GM19023 (cell line): Measurements from ENCODE around the gene DGLUCY.
"Not testable (repeated sequence)": the region's sequence is repeated elsewhere in the genome, so short reads cannot be mapped to it uniquely, and the experiment has no call there.

ENCODE experiments used
- ATAC-seq: cut with Tn5 transposase; IDR thresholded peaks from one replicate; pipeline ENCODE4 v1.9.1; 2021; ENCODE audit warnings: mild to moderate bottlenecking, moderate library complexity; ENCODE audit not compliant: unreplicated experiment

DGLUCY gene

DNA sequence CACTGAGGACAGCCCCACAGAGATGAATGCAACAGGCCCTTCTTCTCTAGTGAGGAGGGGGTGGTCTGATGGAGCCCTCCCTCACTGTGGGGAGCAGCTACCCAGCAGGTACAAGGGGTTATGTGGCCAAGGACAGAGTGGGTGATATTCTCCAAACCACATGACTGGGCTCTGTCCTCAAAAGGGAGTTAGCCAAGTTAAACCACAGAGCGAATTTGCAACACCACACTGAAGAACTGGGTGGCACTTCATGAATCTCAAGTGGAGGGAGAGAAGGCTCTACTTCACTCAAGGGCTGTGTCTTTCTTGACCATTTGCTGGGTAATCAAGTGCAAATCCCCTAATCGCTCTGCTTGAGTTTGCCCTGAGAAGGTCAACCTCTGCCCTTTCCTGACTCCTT is 118.2 kb downstream of the DGLUCY start:
- no peak for ATAC-seq

- ATAC-seq = no peak
Measured at GRCh38 chr14:91232603-91233002, 118.7 kb downstream of the DGLUCY start.

DNA sequence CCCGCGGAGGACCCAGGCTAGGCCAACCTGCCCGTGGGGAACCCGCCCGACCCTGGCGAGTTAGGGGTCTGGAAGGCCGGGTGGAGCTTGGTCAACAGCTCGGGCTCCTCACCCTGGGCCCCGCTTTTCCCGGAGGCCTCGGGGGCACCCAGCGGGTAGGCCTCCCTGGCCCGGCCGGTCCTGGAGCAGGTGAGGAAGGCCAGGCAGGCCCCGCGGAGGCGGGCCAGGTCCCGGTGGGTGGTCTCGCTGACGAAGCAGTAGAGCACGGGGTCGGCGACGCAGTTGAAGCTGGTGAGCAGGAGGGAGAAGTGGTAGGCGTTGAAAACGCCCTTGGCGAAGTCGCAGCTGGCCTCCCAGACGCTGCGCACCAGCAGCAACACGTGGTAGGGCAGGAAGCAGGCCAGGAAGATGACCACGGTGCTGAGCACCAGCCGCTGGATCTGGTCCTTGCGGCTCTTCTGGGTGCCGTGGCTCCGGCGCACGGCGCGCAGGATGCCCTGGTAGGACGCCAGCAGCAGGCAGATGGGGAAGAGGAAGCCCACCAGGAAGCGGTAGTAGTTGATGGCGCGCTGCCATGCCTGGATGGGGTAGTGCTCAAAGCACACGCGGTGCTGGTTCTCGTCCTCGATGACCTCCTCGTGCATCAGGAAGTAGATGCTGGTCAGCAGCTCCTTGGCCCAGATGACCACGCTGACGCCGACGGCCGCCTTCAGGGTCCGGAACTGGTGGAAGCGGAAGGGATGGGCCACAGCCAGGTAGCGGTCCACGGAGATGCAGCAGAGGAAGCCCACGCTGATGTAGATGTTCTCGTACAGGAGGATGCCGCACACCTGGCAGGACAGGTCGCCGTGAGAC is 120.3 kb downstream of the DGLUCY start:
- no peak for ATAC-seq

DNA sequence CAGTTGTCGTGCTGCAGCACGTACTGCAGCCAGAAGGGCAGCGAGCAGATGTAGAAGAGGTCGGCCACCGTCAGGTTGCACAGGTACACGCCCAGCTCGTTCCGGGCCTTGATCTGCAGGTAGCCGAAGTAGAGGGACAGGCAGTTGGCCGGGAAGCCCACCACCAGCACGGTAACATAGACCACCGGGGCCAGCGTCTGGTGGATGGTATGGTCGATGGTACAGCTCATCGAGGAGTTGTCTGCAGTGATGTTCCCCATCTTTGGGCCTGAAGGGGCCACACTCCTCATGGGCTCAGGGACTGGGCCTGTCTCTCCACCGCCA is 120.9 kb downstream of the DGLUCY start:
- ATAC-seq = no peak

DNA sequence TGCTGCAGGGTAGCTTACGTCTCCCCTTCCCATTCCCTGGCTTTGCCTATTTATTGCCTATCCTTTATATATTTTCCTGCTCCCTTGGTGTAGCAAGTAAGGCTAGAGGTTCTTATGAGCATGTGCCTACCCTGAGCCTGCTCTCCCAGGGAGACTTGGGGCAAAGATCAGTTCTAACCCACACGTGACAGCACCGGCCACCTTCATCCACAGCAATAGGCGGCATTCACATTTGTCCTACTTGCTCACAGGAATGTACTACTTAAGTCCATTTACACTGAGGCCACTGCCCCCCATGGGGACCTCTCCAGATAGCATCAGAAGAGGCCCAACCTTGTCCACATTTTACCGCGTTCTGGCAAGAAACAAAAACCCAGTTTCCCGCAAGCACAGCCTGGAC is 122.0 kb downstream of the DGLUCY start:
- no peak for ATAC-seq

DNA sequence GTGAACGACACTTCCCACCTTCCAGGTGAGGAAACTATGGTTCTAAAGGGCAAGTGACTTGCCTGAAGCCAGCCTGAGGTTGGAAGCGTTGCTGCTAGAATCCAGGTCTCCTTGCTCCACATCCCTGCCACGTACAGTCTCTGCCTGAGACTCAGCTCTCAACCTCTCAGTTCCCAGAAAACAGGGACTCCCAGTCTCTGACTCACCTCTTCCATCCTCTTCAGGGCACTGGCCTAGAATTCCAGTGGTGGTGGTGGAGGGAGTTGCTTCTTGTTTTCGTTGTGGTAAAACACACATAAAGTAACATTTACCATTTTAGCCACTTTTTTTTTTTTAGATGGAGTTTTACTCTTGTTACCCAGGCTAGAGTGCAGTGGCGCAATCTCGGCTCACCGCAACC is 123.3 kb downstream of the DGLUCY start:
- no peak for ATAC-seq

DNA sequence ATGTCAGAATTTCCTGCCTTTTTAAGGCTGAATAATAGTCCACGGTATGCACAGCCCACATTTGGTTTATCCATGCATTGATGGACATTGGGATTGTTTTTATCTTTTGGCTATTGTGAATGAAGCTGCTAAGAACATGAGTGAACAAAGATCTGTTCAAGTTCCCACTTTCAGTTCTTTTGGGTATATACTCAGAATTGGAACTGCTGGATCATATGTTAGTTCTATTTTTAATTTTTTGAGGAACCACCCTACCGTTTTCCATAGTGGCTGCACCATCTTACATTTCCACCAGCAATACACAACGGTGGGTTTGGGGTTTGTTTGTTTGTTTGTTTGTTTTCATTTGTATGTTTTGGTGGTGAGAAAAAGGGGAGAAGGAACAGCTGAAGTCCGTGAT is 124.2 kb downstream of the DGLUCY start:
- no peak for ATAC-seq

DNA sequence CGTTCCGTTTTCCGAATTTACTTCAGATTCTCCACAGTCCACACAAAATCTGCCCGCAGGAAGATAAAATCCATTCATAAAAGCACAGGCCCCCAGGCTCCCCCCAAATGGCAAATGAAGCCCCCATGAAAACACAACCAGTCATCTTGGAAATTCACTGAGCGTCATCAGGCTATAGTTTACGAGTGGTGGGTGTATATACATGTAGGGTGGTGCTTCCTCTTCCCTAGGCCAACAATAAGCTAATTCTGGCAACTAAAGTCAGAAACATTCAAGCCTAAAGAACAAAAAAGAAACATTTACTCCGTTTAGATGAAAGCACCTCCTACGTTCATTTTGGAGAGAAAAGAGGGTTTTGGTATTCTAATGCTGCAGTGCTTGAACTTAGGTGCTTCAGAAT is 124.8 kb downstream of the DGLUCY start:
- no peak for ATAC-seq

DNA sequence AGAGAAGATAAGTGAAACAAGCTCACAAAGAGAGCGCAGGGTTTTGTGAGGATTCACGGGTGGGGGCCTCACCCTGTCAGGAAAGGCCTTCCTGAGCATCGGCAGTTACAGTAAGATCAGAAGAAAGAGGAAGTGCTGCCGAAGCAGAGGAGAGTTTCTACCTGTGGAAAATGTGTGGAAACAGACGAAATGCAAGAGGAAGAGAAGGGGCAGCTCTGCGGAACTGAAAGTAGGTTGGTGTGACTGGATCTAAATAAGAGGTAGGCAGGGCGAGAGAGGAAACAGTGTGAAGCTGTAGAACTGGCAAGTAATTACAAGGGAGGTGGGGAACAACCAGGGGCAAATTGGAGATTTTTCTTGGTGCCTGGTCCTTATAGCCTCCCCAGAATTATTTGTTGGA is 128.0 kb downstream of the DGLUCY start:
- no peak for ATAC-seq

- no peak for ATAC-seq
Measured at GRCh38 chr14:91242635-91243034, 128.8 kb downstream of the DGLUCY start.

GRCh38 chr14:91243074-91243471 is 129.2 kb downstream of the DGLUCY start:
- ATAC-seq = no peak

- no peak for ATAC-seq
Measured at GRCh38 chr14:91244501-91244901, 130.6 kb downstream of the DGLUCY start, which contains the start of gene GPR68. Gene GPR68, minus strand, starts transcription at chr14:91244704. Its CDS starts 9,654 bp downstream, at chr14:91235050.

- no peak for ATAC-seq
Measured at GRCh38 chr14:91245029-91245428, 131.2 kb downstream of the DGLUCY start.

DNA sequence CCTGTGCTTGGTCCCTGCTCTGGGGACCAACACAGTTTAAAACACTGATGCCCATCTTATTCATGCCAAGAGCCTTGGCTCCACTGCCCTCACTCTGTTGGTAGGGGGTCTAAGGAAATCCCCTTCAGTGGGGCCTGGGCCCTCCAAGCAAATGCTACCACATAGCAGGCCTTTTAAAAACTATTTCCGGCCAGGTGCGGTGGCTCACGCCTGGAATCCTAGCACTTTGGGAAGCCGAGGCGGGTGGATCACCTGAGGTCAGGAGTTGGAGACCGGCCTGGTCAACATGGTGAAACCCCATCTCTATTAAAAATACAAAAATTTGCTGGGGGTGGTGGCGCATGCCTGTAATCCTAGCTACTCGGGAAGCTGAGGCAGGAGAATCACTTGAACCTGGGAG is 131.7 kb downstream of the DGLUCY start:
- not testable (repeated sequence) for ATAC-seq

DNA sequence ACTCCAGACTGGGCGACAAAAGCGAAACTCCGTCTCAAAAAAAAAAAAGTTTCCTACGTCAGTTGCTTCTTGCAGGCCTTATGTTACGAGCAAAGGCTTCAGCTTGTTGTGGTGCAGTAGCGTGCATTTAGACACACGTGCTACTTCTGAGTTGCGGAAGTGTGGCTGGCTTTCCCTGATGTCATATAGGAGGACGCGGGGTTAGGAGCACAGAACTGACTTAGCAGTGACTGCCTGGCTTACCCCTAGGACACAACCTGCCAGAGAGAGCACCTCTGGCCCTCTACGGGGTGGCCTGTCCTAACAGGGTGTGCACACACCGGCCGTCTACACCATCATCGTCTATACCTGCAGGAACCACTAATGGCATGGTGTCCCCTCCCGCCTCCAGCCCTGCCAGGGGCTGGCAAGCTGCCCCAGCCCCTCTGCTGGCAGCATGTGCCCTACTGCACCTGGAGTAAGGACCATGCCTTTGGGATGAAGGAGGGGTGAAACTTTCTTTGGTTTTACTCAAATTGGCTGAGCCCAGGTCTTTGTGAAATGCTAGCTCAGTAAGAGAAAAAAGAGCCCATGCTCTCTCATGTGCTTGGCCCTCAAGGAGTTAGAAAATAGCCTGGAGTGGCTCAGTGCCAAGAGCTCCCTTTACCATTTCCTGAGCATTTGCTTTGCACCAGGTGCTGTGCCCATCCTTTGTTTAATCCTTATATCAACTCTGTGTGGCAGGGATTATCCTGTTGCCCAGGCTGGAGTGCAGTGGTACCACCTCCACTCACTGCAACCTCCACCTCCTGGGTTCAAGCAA is 132.4 kb downstream of the DGLUCY start:
- ATAC-seq = no peak

DNA sequence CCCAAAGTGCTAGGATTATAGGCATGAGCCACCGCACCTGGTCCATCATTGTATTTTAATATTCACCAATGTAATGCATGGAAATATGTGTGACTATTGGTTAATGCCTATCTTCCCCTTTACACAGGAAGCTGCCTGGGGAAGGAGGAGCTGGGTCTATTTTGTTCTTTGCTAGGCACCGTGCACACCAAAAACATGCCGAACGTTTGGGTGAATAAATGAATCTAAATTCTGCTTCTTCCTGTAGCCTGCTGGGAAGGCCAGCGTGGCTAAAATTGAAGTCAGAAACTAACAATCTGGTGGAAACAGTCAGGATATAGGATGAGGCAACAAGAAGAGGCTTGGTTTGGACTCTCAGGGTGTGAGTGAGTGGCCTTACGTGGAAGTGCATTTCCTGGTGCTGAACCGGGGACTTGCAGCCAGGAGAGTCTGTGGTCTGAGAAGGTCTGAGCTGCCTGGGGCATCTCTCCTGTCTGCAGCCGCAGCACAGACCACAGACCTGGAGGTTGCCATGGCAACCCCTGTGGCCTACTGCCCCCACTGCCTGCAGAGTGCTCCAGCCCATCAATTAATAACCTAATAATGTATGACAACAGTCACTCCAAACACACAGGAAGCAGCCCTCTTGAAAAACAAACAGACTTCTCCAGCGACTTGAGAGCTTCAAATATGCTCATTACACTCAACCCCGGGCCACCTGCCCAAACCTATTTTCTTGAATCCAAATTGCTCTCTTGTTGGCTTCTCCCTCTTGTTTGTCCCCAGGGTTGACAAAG is 136.2 kb downstream of the DGLUCY start:
- ATAC-seq = peak; percentile 89

GRCh38 chr14:91250912-91251311 is 137.0 kb downstream of the DGLUCY start:
- no peak for ATAC-seq

DNA sequence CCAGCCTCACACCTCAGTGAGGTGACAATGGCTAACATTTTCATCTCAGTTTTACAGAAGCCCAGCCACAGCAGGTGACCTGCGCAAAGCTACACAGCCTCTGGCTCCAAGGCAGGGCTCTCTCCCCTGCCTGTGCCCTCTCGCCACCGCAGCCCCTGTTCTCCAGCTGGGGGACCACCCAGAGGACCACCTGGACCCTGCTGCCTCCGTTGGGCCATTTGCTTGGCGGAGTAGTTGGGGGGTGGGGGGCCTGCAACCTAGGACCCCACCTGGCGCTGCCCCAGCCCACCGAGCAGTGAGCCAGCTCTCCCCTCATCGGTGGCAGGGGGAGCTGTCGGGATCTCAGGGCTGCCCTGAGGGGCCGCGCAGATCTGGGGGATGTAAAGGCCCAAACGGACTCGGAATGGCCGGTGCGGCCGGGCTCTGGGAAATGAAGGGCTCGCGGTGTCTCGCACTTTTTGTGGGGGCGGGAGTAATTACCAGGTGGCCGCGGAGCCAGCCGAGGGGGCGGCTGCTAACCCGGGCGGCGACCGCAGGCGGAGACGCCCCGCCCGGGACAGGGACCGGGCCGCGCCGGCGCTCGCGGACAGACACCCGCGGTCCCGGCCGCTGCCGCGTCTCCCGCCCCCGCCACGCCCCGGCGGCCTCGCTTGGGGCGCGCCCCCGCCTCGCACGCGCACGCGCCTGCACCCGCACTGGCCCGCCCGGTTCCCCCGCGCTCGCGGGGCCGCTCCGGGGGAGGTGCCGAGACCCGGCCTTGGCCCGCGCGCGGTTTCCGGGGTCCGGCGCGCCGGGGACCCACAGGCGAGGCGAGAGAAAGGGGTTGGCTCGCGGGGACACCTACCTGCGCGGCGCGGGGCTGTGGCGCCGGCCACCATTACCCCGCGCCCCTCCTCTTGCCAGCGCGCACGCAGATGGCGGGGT is 139.3 kb downstream of the DGLUCY start:
- no peak for ATAC-seq

DNA sequence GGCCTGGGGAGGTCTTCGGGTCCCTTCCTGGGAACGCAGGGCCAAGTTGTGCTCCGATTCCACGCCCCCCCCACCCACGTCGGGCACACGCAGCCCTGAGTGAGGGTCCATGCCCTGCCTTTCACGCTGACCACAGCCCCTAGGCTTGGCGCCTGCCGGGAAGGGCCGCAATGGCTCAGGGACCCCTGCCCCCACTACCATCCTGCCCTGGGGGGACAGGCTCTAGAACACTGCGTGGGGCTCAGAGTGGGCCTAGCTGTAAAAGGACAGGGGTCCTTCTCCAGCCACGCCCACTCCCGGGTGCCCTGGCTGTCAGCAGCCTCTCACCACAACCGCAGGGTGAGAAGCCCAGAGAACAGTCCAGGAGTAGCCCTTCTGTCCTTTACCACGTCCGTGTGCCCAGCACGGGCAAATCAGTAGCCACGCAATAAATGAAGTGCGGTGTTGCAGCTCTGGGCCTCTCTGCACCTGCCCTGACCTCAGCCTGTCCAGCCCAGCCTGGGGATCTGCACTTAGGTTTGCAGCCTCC is 140.0 kb downstream of the DGLUCY start:
- no peak for ATAC-seq

DNA sequence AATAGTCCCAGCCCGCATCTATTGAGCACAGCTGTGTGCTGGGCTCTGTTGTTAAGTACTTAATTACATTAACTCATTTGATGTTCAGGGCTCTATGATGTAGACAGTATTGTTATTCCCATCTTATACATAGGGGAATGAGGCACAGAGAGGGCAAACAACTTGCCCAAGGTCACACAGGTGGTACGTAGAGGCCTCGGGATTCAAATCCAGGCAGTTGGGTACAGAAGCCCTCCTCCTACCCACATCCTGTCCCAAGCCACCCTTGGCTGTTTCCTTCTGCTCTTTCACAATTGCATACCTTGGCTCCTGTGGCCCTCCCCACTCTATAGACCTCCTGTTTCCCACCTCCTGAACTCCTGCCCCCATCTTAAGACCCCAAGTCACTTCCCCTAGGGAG is 140.6 kb downstream of the DGLUCY start:
- no peak for ATAC-seq
